ENCODE data around the gene TMEM61. TPM values are rescaled to one million over a fixed set of nuclear protein-coding genes. Genes with fewer than 3 reads are reported as not detected.

Gene TMEM61
- polyA plus RNA-seq, 12 donors, result 0.18 to 0.23 TPM; not detected in 10

GRCh38 chr1:54984131-54984842 lies 3.9 kb downstream of the TMEM61 start:
- DNase-seq, result no peak

- no peak for DNase-seq
Measured at GRCh38 chr1:54985556-54985955, 5.1 kb downstream of the TMEM61 start.

- no peak for DNase-seq
Measured at GRCh38 chr1:54986025-54986424, 5.6 kb downstream of the TMEM61 start.

GRCh38 chr1:54986533-54986932 lies 6.1 kb downstream of the TMEM61 start:
- no peak for DNase-seq

- no peak for DNase-seq
Measured at GRCh38 chr1:54987427-54987826, 7.0 kb downstream of the TMEM61 start.

GRCh38 chr1:54987919-54988705 lies 7.7 kb downstream of the TMEM61 start:
- DNase-seq, result no peak

- DNase-seq, result no peak
Measured at GRCh38 chr1:54988975-54989374, 8.5 kb downstream of the TMEM61 start.

- no peak for DNase-seq
Measured at GRCh38 chr1:54989473-54989872, 9.0 kb downstream of the TMEM61 start.

- DNase-seq, result no peak
Measured at GRCh38 chr1:54989968-54990810, 9.8 kb downstream of the TMEM61 start.

GRCh38 chr1:54990916-54991315 lies 10.5 kb downstream of the TMEM61 start:
- DNase-seq, result no peak

- DNase-seq, result no peak
Measured at GRCh38 chr1:54991939-54992338, 11.5 kb downstream of the TMEM61 start.

- no peak for DNase-seq
Measured at GRCh38 chr1:54993140-54993539, 12.7 kb downstream of the TMEM61 start.

GRCh38 chr1:54994355-54994990 lies 14.0 kb downstream of the TMEM61 start:
- no peak for DNase-seq

GRCh38 chr1:54995013-54995760 lies 14.8 kb downstream of the TMEM61 start:
- no peak for DNase-seq

- no peak for DNase-seq
Measured at GRCh38 chr1:54995835-54996234, 15.4 kb downstream of the TMEM61 start.

GRCh38 chr1:54996359-54996868 lies 16.0 kb downstream of the TMEM61 start:
- peak; percentile 61 for DNase-seq

GRCh38 chr1:54996869-54997710 lies 16.7 kb downstream of the TMEM61 start:
- DNase-seq, result no peak

- DNase-seq, result no peak
Measured at GRCh38 chr1:54997711-54997986, 17.2 kb downstream of the TMEM61 start.

GRCh38 chr1:54998100-54998499 lies 17.7 kb downstream of the TMEM61 start:
- DNase-seq, result no peak

- DNase-seq, result no peak
Measured at GRCh38 chr1:54998677-54999076, 18.2 kb downstream of the TMEM61 start, which contains the start of gene BSND. Gene BSND, plus strand, starts transcription at chr1:54998933. Its CDS starts 254 bp downstream, at chr1:54999187.

Data from muscle of arm (tissue), 12 donors.